GM12891 (cell line): ENCODE data around the gene ZNF202.

ENCODE experiments used
- POLR2A ChIP-seq: IDR thresholded peaks from 2 replicates; pipeline ENCODE4 v1.6.1; 2011; ENCODE audit warnings: low read depth, low read length, control low read depth
- POLR2AphosphoS5 ChIP-seq: IDR thresholded peaks from 2 replicates; pipeline ENCODE4 v1.6.1; 2011; ENCODE audit warnings: low read depth, low read length, control low read depth

- TF ChIP-seq POLR2AphosphoS5 (no peak), POLR2A (no peak)
Measured at GRCh38 chr11:123773959-123774358, 32.5 kb upstream of the ZNF202 start.
